A673 (cell line): Measurements from ENCODE around the gene SLC26A4. TPM values are rescaled to one million over a fixed set of nuclear protein-coding genes. Genes with fewer than 3 reads are reported as not detected.

Experiments
- BruUV-seq: library from RNA; stranded (reverse); fragments of 400-500 nt; replicated peaks from 2 replicates; lab custom pipeline; 2021; lab: Mats Ljungman, UMichigan
- CTCF ChIA-PET: fragments of 300-600 bp; sonication (Branson Sonifier 250); formaldehyde crosslinking; loops from one replicate; lab custom pipeline; 2022; ENCODE audit warnings: antibody characterized with exemption; lab: Charles Lee
- POLR2A ChIA-PET: fragments of 300-600 bp; sonication (Branson Sonifier 250); formaldehyde crosslinking; loops from one replicate; lab custom pipeline; 2022; ENCODE audit warnings: antibody characterized with exemption; ENCODE audit not compliant: low non-redundant PET; lab: Charles Lee
- DNase-seq: peaks from one replicate; pipeline ENCODE4 v3.0.0-alpha.2; 2015; ENCODE audit warnings: low spot score
- H3K27ac ChIP-seq: fragments of 200-600 bp; sonication (generic); 2 replicates; pipeline ENCODE4 v1.5.1; 2016; ENCODE audit warnings: mixed run types, low read depth, mild to moderate bottlenecking, mixed read lengths, antibody characterized with exemption, low read length; ENCODE audit not compliant: poor library complexity, severe bottlenecking
- H3K27me3 ChIP-seq: fragments of 200-600 bp; sonication (generic); replicated peaks from 2 replicates; pipeline ENCODE4 v1.6.1; 2017; ENCODE audit warnings: mixed run types, low read depth, mild to moderate bottlenecking, mixed read lengths, antibody characterized with exemption, low read length; ENCODE audit not compliant: insufficient read depth, poor library complexity
- H3K36me3 ChIP-seq: fragments of 200-600 bp; sonication (generic); 2 replicates; pipeline ENCODE4 v1.6.1; 2016; ENCODE audit warnings: mixed run types, mild to moderate bottlenecking, mixed read lengths, antibody characterized with exemption, low read length; ENCODE audit not compliant: insufficient read depth, poor library complexity, severe bottlenecking
- H3K4me1 ChIP-seq: fragments of 200-600 bp; sonication (generic); 2 replicates; pipeline ENCODE4 v1.6.1; 2017; ENCODE audit warnings: mixed run types, mild to moderate bottlenecking, mixed read lengths, antibody characterized with exemption, low read length; ENCODE audit not compliant: insufficient read depth, poor library complexity, severe bottlenecking
- H3K4me3 ChIP-seq: fragments of 200-600 bp; sonication (generic); 2 replicates; pipeline ENCODE4 v1.5.1; 2016; ENCODE audit warnings: low read depth, mixed run types, mild to moderate bottlenecking, mixed read lengths, low read length; ENCODE audit not compliant: poor library complexity, severe bottlenecking
- H3K9me3 ChIP-seq: fragments of 200-600 bp; sonication (generic); 2 replicates; pipeline ENCODE4 v1.6.1; 2016; ENCODE audit warnings: mixed run types, low read depth, mild to moderate bottlenecking, mixed read lengths, antibody characterized with exemption, low read length; ENCODE audit not compliant: poor library complexity, severe bottlenecking
- EZH2 ChIP-seq: fragments of 200-600 bp; sonication (generic); IDR thresholded peaks from 2 replicates; pipeline ENCODE4 v1.6.1; 2017; ENCODE audit warnings: borderline replicate concordance, low read depth, mild to moderate bottlenecking, mixed read lengths, antibody characterized with exemption, low read length; ENCODE audit not compliant: poor library complexity, severe bottlenecking
- intact Hi-C: fragments of 100-400 bp; cut with micrococcal nuclease; formaldehyde crosslinking; loops from one replicate; pipeline ENCODE4 v1.10.0; 2022; ENCODE audit not compliant: unreplicated experiment
- total RNA-seq: library from RNA; stranded (reverse); gene quantifications from 2 replicates; pipeline ENCODE4 v1.2.3, GENCODE V29; 2021
- TF ChIP-seq, protein P1 (sequence below): fragments of 300-800, 200-600 bp; sonication (generic); conservative IDR thresholded peaks from 2 replicates; pipeline ENCODE4 v1.5.1; 2017; ENCODE audit warnings: low read depth, mild to moderate bottlenecking, antibody characterized with exemption, low read length, moderate library complexity, mixed read lengths

The SLC26A4 gene
- total RNA-seq, 1 experiment from 2014 or later = not detected

- no peak for TF ChIP-seq EZH2
- TF ChIP-seq, protein P1, sequence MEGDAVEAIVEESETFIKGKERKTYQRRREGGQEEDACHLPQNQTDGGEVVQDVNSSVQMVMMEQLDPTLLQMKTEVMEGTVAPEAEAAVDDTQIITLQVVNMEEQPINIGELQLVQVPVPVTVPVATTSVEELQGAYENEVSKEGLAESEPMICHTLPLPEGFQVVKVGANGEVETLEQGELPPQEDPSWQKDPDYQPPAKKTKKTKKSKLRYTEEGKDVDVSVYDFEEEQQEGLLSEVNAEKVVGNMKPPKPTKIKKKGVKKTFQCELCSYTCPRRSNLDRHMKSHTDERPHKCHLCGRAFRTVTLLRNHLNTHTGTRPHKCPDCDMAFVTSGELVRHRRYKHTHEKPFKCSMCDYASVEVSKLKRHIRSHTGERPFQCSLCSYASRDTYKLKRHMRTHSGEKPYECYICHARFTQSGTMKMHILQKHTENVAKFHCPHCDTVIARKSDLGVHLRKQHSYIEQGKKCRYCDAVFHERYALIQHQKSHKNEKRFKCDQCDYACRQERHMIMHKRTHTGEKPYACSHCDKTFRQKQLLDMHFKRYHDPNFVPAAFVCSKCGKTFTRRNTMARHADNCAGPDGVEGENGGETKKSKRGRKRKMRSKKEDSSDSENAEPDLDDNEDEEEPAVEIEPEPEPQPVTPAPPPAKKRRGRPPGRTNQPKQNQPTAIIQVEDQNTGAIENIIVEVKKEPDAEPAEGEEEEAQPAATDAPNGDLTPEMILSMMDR = no peak
- Histone ChIP-seq H3K36me3 (no peaks in the 10 kb centered on the region), H3K27me3 (peaks cover 57% of the 10 kb centered on the region), H3K9me3 (no peaks in the 10 kb centered on the region), H3K4me1 (no peaks in the 10 kb centered on the region), H3K4me3 (no peak overlapping the region), H3K27ac (no peak overlapping the region)
- POLR2A ChIA-PET = no interaction called here
- no TSS peak for BruUV-seq
- intact Hi-C loops = no loop called here
- DNase-seq = no peak
- CTCF ChIA-PET = no interaction called here
Observed at GRCh38 chr7:107666790-107667189, 6.2 kb downstream of the SLC26A4 start.

- intact Hi-C loops = no loop called here
Observed at GRCh38 chr7:107667341-107667740, 6.7 kb downstream of the SLC26A4 start.

GRCh38 chr7:107668296-107668695 is 7.7 kb downstream of the SLC26A4 start:
- Histone ChIP-seq H3K9me3 (no peaks in the 10 kb centered on the region), H3K4me1 (no peaks in the 10 kb centered on the region), H3K27me3 (peaks cover 49% of the 10 kb centered on the region), H3K4me3 (no peak overlapping the region), H3K36me3 (no peaks in the 10 kb centered on the region), H3K27ac (no peak overlapping the region)
- ChIA-PET POLR2A (no interaction called here), CTCF (no interaction called here)
- intact Hi-C loops = no loop called here
- no peak for TF ChIP-seq EZH2
- TF ChIP-seq, protein P1 = no peak
- BruUV-seq = no TSS peak
- no peak for DNase-seq

More at GRCh38 chr7:107667341-107667740, 6.7 kb downstream of the SLC26A4 start:
- H3K4me1 ChIP-seq = no peaks in the 10 kb centered on the region
- BruUV-seq = no TSS peak
- DNase-seq = no peak
- H3K27me3 ChIP-seq = peaks cover 52% of the 10 kb centered on the region
- no peaks in the 10 kb centered on the region for H3K36me3 ChIP-seq
- ChIA-PET CTCF (no interaction called here), POLR2A (no interaction called here)
- no peaks in the 10 kb centered on the region for H3K9me3 ChIP-seq
- H3K4me3 ChIP-seq = no peak overlapping the region
- no peak for TF ChIP-seq EZH2
- TF ChIP-seq, protein P1 = no peak
- no peak overlapping the region for H3K27ac ChIP-seq
